Measurements from ENCODE around the gene INAFM2. TPM values are rescaled to one million over a fixed set of nuclear protein-coding genes. Genes with fewer than 3 reads are reported as not detected.

The INAFM2 gene
- total RNA-seq, 2 donors from 2014 or later: 25.3 to 27.1 TPM

GRCh38 chr15:40320931-40321371, 2.5 kb upstream of the INAFM2 start:
- intact Hi-C loops (cut with DNase I): no loop called here
- no peak for DNase-seq (ENCODE audit: low spot score)

- DNase-seq (ENCODE audit: low spot score): no peak
- intact Hi-C loops (cut with DNase I): no loop called here
These were observed 807 bp upstream of the INAFM2 start for GRCh38 chr15:40322531-40323238.

- no peak for DNase-seq (ENCODE audit: low spot score)
- intact Hi-C loops (cut with DNase I): no loop called here
These were observed 753 bp downstream of the INAFM2 start for GRCh38 chr15:40323953-40324937.

GRCh38 chr15:40325188-40325587, 1.7 kb downstream of the INAFM2 start:
- intact Hi-C loops (cut with DNase I): no loop called here

GRCh38 chr15:40325700-40326099, 2.2 kb downstream of the INAFM2 start:
- intact Hi-C loops (cut with DNase I): no loop called here
- DNase-seq (ENCODE audit: low spot score): no peak

More at GRCh38 chr15:40325188-40325587, 1.7 kb downstream of the INAFM2 start:
- no peak for DNase-seq (ENCODE audit: low spot score)

- peak; percentile 43 for DNase-seq (ENCODE audit: low spot score)
These were observed 4.0 kb downstream of the INAFM2 start for GRCh38 chr15:40327457-40327856.

GRCh38 chr15:40328176-40328575, 4.7 kb downstream of the INAFM2 start:
- no peak for DNase-seq (ENCODE audit: low spot score)
- intact Hi-C loops (cut with DNase I): no loop called here

More at GRCh38 chr15:40327457-40327856, 4.0 kb downstream of the INAFM2 start:
- intact Hi-C loops (cut with DNase I): no loop called here

GRCh38 chr15:40328751-40329150, 5.3 kb downstream of the INAFM2 start:
- peak; percentile 23 for DNase-seq (ENCODE audit: low spot score)
- intact Hi-C loops (cut with DNase I): no loop called here

GRCh38 chr15:40329804-40330203, 6.3 kb downstream of the INAFM2 start:
- no peak for DNase-seq (ENCODE audit: low spot score)
- intact Hi-C loops (cut with DNase I): no loop called here

GRCh38 chr15:40330368-40330836, 6.9 kb downstream of the INAFM2 start:
- intact Hi-C loops (cut with DNase I): no loop called here
- DNase-seq (ENCODE audit: low spot score): peak; percentile 38

GRCh38 chr15:40331026-40331425, 7.5 kb downstream of the INAFM2 start:
- peak; percentile 40 for DNase-seq (ENCODE audit: low spot score)
- intact Hi-C loops (cut with DNase I): no loop called here

- DNase-seq (ENCODE audit: low spot score): no peak
- intact Hi-C loops (cut with DNase I): no loop called here
These were observed 8.1 kb downstream of the INAFM2 start for GRCh38 chr15:40331637-40332036.

- DNase-seq (ENCODE audit: low spot score): no peak
- intact Hi-C loops (cut with DNase I): no loop called here
These were observed 8.8 kb downstream of the INAFM2 start for GRCh38 chr15:40332113-40332781.

GRCh38 chr15:40333922-40334492, 10.5 kb downstream of the INAFM2 start:
- peak; percentile 91 for DNase-seq (ENCODE audit: low spot score)
- intact Hi-C loops (cut with DNase I): no loop called here

GRCh38 chr15:40334541-40334940, 11.0 kb downstream of the INAFM2 start:
- no peak for DNase-seq (ENCODE audit: low spot score)
- intact Hi-C loops (cut with DNase I): no loop called here

- no peak for DNase-seq (ENCODE audit: low spot score)
- intact Hi-C loops (cut with DNase I): no loop called here
These were observed 11.7 kb downstream of the INAFM2 start for GRCh38 chr15:40334941-40335795.

GRCh38 chr15:40335938-40336743, 12.6 kb downstream of the INAFM2 start:
- intact Hi-C loops (cut with DNase I): no loop called here
- DNase-seq (ENCODE audit: low spot score): peak; percentile 77

GRCh38 chr15:40336744-40337122, 13.2 kb downstream of the INAFM2 start:
- intact Hi-C loops (cut with DNase I): no loop called here
- DNase-seq (ENCODE audit: low spot score): no peak
